C4-2B (cell line): Measurements from ENCODE around the gene C11orf54.
A peak's percentile ranks its signal among the peaks of the same experiment; 100 is the strongest.

Experiments
- ZFX ChIP-seq: fragments of 450-650 bp; IDR thresholded peaks from 2 replicates; pipeline ENCODE4 v1.6.1; 2017
- TF ChIP-seq, protein P1 (sequence below): fragments of 450-650 bp; conservative IDR thresholded peaks from 2 replicates; pipeline ENCODE4 v1.5.1; 2017; ENCODE audit warnings: mild to moderate bottlenecking

DNA sequence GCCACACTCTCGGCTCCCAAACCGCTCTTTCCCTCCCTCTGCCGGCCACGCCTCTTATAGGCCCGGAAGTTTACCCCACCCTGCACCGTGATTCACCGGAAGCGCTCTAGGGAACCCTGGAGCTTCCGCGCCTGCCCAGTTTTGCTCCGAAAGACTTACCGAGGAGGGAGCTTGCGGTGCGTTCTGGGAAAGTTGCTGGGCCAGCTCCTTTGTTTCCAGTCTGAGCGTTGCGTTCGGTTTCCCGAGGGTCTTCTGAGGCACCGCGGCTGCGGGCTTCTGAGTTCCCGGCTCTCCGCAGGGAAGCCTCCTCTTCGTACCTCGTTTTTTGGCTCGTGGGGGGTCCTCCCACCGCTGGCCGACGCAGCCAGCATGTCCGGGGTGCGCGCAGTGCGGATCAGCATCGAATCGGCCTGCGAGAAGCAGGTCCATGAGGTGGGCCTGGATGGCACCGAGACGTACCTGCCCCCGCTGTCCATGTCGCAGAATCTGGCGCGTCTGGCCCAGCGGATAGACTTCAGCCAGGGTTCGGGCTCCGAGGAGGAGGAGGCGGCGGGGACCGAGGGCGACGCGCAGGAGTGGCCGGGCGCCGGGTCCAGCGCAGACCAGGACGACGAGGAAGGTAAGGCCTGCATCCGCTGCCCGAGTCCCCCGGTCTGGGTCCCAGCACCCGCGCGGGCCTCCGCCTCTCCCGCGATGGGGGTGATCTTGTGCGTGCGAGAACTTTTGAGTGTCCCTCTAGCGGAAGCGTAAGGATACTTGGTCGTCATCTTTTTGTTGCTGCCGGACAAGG lies 42.9 kb downstream of the C11orf54 start, which contains the start of gene MED17:
- TF ChIP-seq, protein P1, sequence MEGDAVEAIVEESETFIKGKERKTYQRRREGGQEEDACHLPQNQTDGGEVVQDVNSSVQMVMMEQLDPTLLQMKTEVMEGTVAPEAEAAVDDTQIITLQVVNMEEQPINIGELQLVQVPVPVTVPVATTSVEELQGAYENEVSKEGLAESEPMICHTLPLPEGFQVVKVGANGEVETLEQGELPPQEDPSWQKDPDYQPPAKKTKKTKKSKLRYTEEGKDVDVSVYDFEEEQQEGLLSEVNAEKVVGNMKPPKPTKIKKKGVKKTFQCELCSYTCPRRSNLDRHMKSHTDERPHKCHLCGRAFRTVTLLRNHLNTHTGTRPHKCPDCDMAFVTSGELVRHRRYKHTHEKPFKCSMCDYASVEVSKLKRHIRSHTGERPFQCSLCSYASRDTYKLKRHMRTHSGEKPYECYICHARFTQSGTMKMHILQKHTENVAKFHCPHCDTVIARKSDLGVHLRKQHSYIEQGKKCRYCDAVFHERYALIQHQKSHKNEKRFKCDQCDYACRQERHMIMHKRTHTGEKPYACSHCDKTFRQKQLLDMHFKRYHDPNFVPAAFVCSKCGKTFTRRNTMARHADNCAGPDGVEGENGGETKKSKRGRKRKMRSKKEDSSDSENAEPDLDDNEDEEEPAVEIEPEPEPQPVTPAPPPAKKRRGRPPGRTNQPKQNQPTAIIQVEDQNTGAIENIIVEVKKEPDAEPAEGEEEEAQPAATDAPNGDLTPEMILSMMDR, result peak; percentile 51
- TF ChIP-seq ZFX, result peak; percentile 93
